HEK293T (cell line): ENCODE measurements around the gene LPCAT1.

Source experiments
- BHLHE40 ChIP-seq: fragments of 450-650 bp; IDR thresholded peaks from 2 replicates; pipeline ENCODE4 v1.6.1; 2016; ENCODE audit warnings: mild to moderate bottlenecking, moderate library complexity, borderline replicate concordance
- SP1 ChIP-seq: fragments of 450-650 bp; IDR thresholded peaks from 2 replicates; pipeline ENCODE4 v1.6.1; 2017
- TARDBP ChIP-seq: fragments of 450-650 bp; IDR thresholded peaks from 2 replicates; pipeline ENCODE4 v1.6.1; 2016

- TF ChIP-seq BHLHE40, result no peak
- no peak for TF ChIP-seq TARDBP
- TF ChIP-seq SP1, result no peak
Measured at GRCh38 chr5:1508659-1509290, 15.0 kb downstream of the LPCAT1 start.
